SKM-1 (cell line): Measurements from ENCODE around the gene UGP2.
A peak's percentile ranks its signal among the peaks of the same experiment; 100 is the strongest.
"Not testable (repeated sequence)": the region's sequence is repeated elsewhere in the genome, so short reads cannot be mapped to it uniquely, and the experiment has no call there.

ENCODE experiments used
- DNase-seq: peaks from one replicate; lab custom pipeline; 2025; ENCODE audit not compliant: unreplicated experiment; lab: John Stamatoyannopoulos, UW

Gene UGP2

GRCh38 chr2:63841254-63842022, at the start of gene UGP2:
TSS of gene UGP2 (plus strand) at chr2:63841896. CDS start at chr2:63842186, 290 bp downstream.
- peak; percentile 49 for DNase-seq

DNA sequence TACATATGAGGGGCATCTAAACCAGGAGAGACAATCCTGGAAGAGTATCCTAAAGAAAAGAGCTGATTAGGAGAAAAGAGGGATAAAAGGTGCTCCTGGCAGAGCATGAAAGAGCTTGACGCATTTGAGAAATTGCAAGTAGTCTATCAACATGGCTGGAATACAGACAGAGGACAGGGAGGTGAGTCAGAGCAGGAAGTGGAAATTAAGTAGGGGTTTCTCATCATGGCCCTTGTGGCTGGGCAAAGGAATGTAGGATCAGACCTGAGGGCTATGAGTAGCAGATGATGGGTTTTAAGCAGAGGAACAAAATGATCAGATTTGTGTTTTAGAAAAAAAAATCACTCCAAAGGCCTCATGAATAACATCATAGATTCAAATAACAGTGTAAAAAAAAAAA, 49.2 kb upstream of the UGP2 start:
- DNase-seq: no peak

DNA sequence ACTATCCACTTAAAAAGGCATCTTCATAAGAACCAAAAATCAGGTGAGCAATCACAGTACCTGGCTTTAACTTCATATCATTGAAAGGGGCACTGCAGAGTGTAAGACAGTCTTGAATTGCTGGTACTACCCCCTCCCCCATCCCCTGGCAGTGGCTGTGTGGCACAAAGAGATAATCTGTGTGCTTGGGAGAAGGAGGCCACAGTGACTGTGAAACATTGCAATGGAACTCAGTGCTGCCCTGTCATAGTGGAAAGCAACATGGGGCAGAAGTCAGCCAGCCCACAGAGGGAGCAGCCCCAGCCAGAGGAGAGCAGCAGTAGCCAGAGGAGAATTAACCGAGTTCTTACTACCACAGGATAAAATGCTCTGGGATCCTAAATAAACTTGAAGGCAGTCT, 45.3 kb upstream of the UGP2 start:
- no peak for DNase-seq

- no peak for DNase-seq
Measured at GRCh38 chr2:63796796-63797195, 44.9 kb upstream of the UGP2 start.

DNA sequence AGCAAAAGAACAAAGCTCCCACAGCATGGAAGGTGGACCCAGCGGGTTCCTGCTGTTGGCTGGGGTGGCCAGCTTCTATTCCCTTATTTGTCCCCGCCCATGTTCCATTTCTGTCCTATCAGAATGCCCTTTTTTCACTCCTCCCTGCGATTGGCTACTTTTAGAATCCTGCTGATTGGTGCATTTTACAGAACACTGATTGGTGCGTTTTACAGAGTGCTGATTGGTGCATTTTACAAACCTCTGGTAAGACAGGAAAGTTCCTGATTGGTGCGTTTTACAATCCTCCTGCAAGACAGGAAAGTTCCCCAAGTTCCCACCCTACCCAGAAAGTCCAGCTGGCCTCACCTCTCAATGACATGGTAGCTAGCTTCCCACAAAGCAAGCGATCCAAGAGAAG, 40.2 kb upstream of the UGP2 start:
- DNase-seq: no peak

- no peak for DNase-seq
Measured at GRCh38 chr2:63805412-63805811, 36.3 kb upstream of the UGP2 start.

GRCh38 chr2:63808036-63808435, 33.7 kb upstream of the UGP2 start:
- DNase-seq: not testable (repeated sequence)

- not testable (repeated sequence) for DNase-seq
Measured at GRCh38 chr2:63808911-63809310, 32.8 kb upstream of the UGP2 start.

DNA sequence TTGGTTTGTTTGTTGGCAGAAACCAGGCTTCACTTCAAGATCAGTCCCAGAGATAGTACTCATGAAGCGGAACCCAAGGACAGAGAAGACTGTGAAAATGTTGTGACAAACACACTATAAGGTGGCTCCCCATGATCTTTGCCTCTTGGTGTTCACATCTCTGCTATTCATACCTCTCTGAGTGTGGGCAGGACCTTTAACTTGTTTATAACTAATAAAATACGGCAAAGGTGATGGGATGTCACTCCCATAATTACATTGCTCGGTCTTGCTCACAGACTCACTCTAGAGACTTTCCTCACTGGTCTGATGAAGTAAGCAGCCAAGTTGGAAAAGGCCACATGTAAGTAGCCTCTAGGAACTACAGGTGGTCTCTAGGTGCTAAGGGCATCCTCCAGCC, 30.6 kb upstream of the UGP2 start:
- DNase-seq: no peak

GRCh38 chr2:63811870-63812269, 29.8 kb upstream of the UGP2 start:
- not testable (repeated sequence) for DNase-seq

DNA sequence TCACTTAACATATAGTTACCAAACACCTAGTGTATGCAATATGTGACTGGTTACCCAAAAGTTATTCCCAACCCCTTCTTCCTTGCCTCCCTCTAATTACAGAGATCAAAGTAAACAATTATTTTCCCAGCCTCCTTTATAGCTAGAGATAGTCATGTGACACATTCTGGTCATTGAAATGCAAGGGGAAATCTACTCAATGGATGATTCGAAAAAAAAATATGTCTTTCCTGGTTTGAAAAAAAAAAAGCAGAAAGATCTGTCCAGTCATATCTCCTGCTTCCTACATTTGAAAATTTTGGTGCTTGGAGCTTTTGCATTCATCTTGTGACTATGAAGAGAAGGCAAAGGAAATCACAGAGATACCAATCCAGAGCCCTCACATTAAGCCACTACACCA, 27.6 kb upstream of the UGP2 start:
- no peak for DNase-seq

DNA sequence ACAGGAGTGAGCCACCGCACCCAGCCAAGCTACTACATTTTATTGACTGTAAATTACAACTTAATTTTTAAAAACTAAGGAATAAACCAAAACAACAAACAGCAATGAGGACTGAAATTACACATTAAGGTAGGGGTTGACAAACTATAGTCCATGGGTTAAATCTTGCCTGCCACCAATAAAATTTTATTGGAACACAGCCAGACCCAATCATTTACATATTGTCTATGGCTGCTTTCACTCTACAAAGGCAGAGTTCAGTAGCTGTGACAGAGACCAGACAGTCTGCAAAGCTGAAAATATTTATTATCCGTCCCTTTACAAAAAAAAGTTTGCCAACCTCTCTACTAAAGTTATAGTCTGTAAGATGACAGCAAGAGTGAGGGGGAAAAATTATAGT, 24.3 kb upstream of the UGP2 start:
- no peak for DNase-seq

DNA sequence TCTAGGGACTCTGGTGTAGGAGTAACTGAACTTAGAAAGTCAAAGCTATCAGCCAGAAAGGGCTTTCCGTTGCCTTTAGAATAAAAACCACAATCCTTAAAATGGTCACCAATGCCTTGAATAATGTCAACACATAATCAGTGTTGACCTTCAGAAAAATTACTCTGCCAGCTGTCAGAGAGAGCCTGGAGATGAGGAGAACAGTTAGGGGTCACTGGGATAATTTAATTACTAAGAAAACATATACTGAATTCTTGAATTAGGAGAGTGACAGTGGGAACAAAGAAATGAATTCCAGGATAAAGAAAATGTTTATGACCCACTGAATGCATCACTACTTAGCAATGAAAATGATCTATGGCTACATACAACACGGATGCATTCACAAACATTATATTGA, 23.4 kb upstream of the UGP2 start:
- no peak for DNase-seq

GRCh38 chr2:63819256-63819655, 22.4 kb upstream of the UGP2 start:
- no peak for DNase-seq

- no peak for DNase-seq
Measured at GRCh38 chr2:63819765-63820717, 21.7 kb upstream of the UGP2 start.

GRCh38 chr2:63820969-63821368, 20.7 kb upstream of the UGP2 start:
- DNase-seq: no peak

DNA sequence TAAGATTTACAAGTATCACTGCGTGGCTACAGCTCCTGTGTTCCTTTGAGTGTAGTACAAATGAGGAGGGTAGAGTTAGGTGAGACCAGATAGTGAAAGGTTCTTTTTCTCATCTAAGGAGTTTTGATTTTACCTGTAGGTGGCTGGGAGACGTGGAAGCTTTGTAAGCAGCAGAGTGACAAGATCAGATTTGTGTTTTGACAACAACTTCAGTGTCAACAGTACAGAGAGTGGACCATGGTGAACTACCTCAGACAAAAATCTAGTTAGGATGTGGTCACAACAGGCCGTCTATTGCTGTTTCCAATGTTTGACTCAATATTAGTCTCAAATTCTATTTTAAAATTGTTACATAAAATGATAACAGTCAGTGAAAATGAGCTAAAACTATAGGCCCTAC, 20.3 kb upstream of the UGP2 start:
- no peak for DNase-seq

- DNase-seq: no peak
Measured at GRCh38 chr2:63822478-63822877, 19.2 kb upstream of the UGP2 start.

DNA sequence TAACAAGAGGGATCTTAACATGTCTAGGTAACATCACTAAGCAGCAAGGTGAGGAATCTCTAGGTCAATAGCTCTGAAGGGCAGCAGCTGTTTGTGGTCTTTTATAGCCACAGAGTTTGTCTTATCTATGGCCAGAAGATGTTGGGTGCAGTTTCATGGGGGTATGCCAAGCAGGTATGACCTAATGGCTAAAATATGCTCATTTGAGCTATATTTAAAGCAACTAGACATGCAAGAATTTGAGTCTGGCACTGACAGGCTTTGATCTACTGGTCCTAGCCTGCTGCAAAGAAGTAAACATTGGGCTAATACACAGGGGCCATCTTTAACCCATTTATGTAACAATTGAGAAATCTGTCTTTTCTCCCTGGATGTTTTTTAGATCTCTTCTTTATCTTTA, 13.9 kb upstream of the UGP2 start:
- DNase-seq: no peak

GRCh38 chr2:63831176-63831575, 10.5 kb upstream of the UGP2 start:
- DNase-seq: no peak

DNA sequence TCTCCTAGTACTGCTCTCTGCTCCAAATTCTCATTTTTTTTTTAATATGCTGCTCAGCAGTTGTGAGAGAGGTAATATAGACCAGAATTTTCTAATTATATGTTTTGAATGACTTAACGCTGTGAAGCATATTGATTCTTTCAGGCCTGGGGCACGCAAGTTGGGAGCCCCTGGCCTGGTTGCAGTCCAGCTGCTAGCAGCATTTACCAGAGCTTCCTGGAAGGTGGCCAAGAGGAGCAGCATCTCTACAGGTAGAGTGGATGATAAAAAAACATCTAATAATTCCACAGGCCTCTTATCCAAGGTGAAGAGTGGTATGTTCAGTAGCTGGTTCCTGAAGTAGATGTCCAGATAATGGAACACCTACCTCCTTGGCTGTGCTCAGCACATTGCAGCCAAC, 7.3 kb upstream of the UGP2 start:
- no peak for DNase-seq

DNA sequence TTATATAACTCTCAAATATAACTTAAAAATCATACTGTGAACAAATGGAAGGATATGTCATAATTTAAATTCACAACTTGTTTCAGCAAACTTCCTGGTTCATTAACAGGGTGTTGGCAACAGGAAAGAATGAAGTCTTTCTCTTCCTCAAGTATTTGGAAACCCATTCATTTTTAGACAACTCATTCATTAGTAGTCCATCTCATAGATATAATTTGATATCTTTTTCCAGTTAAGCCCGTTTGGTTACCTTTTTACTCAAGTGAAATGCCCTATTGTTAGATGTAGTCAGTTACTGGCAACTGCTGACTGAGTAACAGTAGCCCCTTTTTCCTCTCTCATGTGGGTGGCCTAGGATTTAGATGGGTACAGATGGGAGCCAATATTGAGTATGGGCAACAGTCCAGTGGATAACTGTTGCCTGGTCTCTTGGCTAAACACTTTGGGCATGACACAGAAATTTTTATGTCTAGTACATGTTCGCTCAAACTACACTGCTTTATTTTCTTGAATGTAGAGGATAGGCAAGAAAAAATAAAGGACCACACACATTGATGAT, 4.6 kb upstream of the UGP2 start:
- DNase-seq: no peak
